ENCODE results near the gene CDKN2AIPNL.
"Not testable (repeated sequence)": the region's sequence is repeated elsewhere in the genome, so short reads cannot be mapped to it uniquely, and the experiment has no call there.

DNA sequence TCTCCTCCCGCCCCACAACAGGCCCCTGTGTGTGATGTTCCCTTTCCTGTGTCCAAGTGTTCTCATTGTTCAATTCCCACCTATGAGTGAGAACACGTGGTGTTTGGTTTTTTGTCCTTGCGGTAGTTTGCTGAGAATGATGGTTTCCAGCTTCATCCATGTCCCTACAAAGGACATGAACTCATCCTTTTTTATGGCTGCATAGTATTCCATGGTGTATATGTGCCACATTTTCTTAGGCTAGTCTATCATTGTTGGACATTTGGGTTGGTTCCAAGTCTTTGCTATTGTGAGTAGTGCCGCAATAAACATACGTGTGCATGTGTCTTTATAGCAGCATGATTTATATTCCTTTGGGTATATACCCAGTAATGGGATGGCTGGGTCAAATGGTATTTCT, 38.0 kb downstream of the CDKN2AIPNL start:
- TF ChIP-seq, protein P1, sequence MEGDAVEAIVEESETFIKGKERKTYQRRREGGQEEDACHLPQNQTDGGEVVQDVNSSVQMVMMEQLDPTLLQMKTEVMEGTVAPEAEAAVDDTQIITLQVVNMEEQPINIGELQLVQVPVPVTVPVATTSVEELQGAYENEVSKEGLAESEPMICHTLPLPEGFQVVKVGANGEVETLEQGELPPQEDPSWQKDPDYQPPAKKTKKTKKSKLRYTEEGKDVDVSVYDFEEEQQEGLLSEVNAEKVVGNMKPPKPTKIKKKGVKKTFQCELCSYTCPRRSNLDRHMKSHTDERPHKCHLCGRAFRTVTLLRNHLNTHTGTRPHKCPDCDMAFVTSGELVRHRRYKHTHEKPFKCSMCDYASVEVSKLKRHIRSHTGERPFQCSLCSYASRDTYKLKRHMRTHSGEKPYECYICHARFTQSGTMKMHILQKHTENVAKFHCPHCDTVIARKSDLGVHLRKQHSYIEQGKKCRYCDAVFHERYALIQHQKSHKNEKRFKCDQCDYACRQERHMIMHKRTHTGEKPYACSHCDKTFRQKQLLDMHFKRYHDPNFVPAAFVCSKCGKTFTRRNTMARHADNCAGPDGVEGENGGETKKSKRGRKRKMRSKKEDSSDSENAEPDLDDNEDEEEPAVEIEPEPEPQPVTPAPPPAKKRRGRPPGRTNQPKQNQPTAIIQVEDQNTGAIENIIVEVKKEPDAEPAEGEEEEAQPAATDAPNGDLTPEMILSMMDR (IDR thresholded peaks at IDR 0.05 in 2 of 3, conservative IDR thresholded peaks at IDR 0.05 in 1 of 3; ENCODE audit: borderline replicate concordance in 1 of 3, insufficient read depth in 1 of 3, low read depth in 2 of 3, low read length in 2 of 3) = not testable (repeated sequence)
- not testable (repeated sequence) for TF ChIP-seq POLR2A (IDR thresholded peaks at IDR 0.05; ENCODE audit: borderline replicate concordance, extremely low read depth, insufficient read depth, insufficient read length); POLR2AphosphoS5 (IDR thresholded peaks at IDR 0.05; ENCODE audit: low read depth, low read length); EZH2phosphoT487 (IDR thresholded peaks at IDR 0.05; ENCODE audit: borderline replicate concordance); JUND (IDR thresholded peaks at IDR 0.05); ZFX (IDR thresholded peaks at IDR 0.05); SP1 (IDR thresholded peaks at IDR 0.05; ENCODE audit: low read depth); ZNF274 (IDR thresholded peaks at IDR 0.05; ENCODE audit: low read depth, low read length); FOSL1 (IDR thresholded peaks at IDR 0.05; ENCODE audit: low read depth); SIN3A (IDR thresholded peaks at IDR 0.05; ENCODE audit: low read depth); CEBPB (IDR thresholded peaks at IDR 0.05; ENCODE audit: low read depth); YY1 (IDR thresholded peaks at IDR 0.05; ENCODE audit: extremely low read depth, insufficient replicate concordance, low read depth, low read length); EGR1 (IDR thresholded peaks at IDR 0.05; ENCODE audit: low read depth)
- TF ChIP-seq, protein P2, sequence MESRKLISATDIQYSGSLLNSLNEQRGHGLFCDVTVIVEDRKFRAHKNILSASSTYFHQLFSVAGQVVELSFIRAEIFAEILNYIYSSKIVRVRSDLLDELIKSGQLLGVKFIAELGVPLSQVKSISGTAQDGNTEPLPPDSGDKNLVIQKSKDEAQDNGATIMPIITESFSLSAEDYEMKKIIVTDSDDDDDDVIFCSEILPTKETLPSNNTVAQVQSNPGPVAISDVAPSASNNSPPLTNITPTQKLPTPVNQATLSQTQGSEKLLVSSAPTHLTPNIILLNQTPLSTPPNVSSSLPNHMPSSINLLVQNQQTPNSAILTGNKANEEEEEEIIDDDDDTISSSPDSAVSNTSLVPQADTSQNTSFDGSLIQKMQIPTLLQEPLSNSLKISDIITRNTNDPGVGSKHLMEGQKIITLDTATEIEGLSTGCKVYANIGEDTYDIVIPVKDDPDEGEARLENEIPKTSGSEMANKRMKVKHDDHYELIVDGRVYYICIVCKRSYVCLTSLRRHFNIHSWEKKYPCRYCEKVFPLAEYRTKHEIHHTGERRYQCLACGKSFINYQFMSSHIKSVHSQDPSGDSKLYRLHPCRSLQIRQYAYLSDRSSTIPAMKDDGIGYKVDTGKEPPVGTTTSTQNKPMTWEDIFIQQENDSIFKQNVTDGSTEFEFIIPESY (IDR thresholded peaks at IDR 0.05; ENCODE audit: extremely low read depth, insufficient replicate concordance, low read length) = not testable (repeated sequence)
